SK-N-SH (cell line): ENCODE results near the gene CREBRF. TPM values are rescaled to one million over a fixed set of nuclear protein-coding genes. Genes with fewer than 3 reads are reported as not detected.
A peak's percentile ranks its signal among the peaks of the same experiment; 100 is the strongest.

Experiments used
- CTCF ChIA-PET: fragments of 300-600, 350-600 bp; formaldehyde crosslinking; extraction: SDS; loops from one replicate; lab custom pipeline; 2021; lab: Yijun Ruan, JAX
- POLR2A ChIA-PET: fragments of 350-600 bp; sonication (Branson Sonifier 250); formaldehyde crosslinking; extraction: SDS; loops from one replicate; lab custom pipeline; 2020; ENCODE audit warnings: antibody characterized with exemption, inconsistent platforms; lab: Yijun Ruan, JAX
- DNase-seq: peaks from one replicate; pipeline ENCODE4 v3.0.0; 2012
- H2AFZ ChIP-seq: fragments of 200-600 bp; sonication (generic); 2 replicates; pipeline ENCODE4 v1.8.1; 2016; ENCODE audit warnings: antibody characterized with exemption, mild to moderate bottlenecking, low read depth
- H3F3A ChIP-seq: fragments of 200-600 bp; sonication (generic); replicated peaks from 2 replicates; pipeline ENCODE3; 2016; ENCODE audit warnings: antibody characterized with exemption, mild to moderate bottlenecking; ENCODE audit not compliant: insufficient read depth
- H3K27ac ChIP-seq, 2 experiments: fragments of 200-500 bp in 1 of 2; fragments of 200-600 bp in 1 of 2; sonication (Bioruptor generic) in 1 of 2; sonication (generic), shearing (Covaris generic) in 1 of 2; 2 replicates each; pipeline versions ENCODE4 v1.5.1 to v1.6.1; 2014 to 2016; ENCODE audit warnings: low read depth in 2 of 2, inconsistent platforms in 1 of 2, low read length in 1 of 2, mild to moderate bottlenecking in 1 of 2, mixed read lengths in 1 of 2
- H3K27me3 ChIP-seq: fragments of 200-600 bp; sonication (generic), shearing (Covaris generic); 2 replicates; pipeline ENCODE4 v1.6.1; 2016; ENCODE audit warnings: mixed run types; ENCODE audit not compliant: insufficient read depth
- H3K36me3 ChIP-seq, 2 experiments: fragments of 200-500 bp in 1 of 2; fragments of 200-600 bp in 1 of 2; sonication (Bioruptor generic) in 1 of 2; sonication (generic) in 1 of 2; replicated peaks in 1 of 2; 2 replicates each; pipeline versions ENCODE3 to v1.5.1; 2014 to 2016; ENCODE audit warnings: low read length in 1 of 2, mild to moderate bottlenecking in 1 of 2; ENCODE audit not compliant: insufficient read depth in 2 of 2, control insufficient read depth in 1 of 2
- H3K4me1 ChIP-seq, 2 experiments: fragments of 200-500 bp in 1 of 2; fragments of 200-600 bp in 1 of 2; sonication (Bioruptor generic) in 1 of 2; sonication (generic), shearing (Covaris generic) in 1 of 2; 2 replicates each; pipeline versions ENCODE4 v1.5.1 to v1.6.1; 2014 to 2016; ENCODE audit warnings: low read depth in 1 of 2, low read length in 1 of 2, mixed run types in 1 of 2; ENCODE audit not compliant: insufficient read depth in 2 of 2, control insufficient read depth in 1 of 2
- H3K4me2 ChIP-seq: fragments of 200-600 bp; sonication (generic), shearing (Covaris generic); 2 replicates; pipeline ENCODE4 v1.6.1; 2017; ENCODE audit warnings: mixed run types
- H3K4me3 ChIP-seq, 2 experiments: fragments of 200-500 bp in 1 of 2; fragments of 200-600 bp in 1 of 2; sonication (Bioruptor generic) in 1 of 2; sonication (generic), shearing (Covaris generic) in 1 of 2; 2 replicates each; pipeline versions ENCODE4 v1.5.1 to v1.8.1; 2014 to 2016; ENCODE audit warnings: low read depth in 2 of 2, inconsistent platforms in 1 of 2, low read length in 1 of 2, mild to moderate bottlenecking in 1 of 2, mixed read lengths in 1 of 2, moderate library complexity in 1 of 2
- H3K79me2 ChIP-seq: fragments of 200-600 bp; sonication (generic); 2 replicates; pipeline ENCODE4 v1.8.1; 2017; ENCODE audit warnings: mild to moderate bottlenecking; ENCODE audit not compliant: insufficient read depth
- H3K9ac ChIP-seq: fragments of 200-600 bp; sonication (generic); 2 replicates; pipeline ENCODE4 v1.6.1; 2017; ENCODE audit warnings: mixed run types
- H3K9me2 ChIP-seq: fragments of 200-600 bp; sonication (generic); 2 replicates; pipeline ENCODE4 v1.6.1; 2017; ENCODE audit warnings: mixed run types
- H3K9me3 ChIP-seq: fragments of 200-600 bp; sonication (generic); 2 replicates; pipeline ENCODE4 v1.6.1; 2017; ENCODE audit warnings: mixed run types, mild to moderate bottlenecking, moderate library complexity
- H4K20me1 ChIP-seq: fragments of 200-600 bp; sonication (generic); 2 replicates; pipeline ENCODE4 v1.6.1; 2017; ENCODE audit warnings: mild to moderate bottlenecking, mixed run types; ENCODE audit not compliant: insufficient read depth
- ELF1 ChIP-seq: IDR thresholded peaks from 2 replicates; pipeline ENCODE4 v1.4.0; 2012
- EZH2phosphoT487 ChIP-seq: fragments of 200-600 bp; sonication (generic); IDR thresholded peaks from 2 replicates; pipeline ENCODE4 v1.6.1; 2017; ENCODE audit warnings: low read depth, mixed run types, mild to moderate bottlenecking, antibody characterized with exemption, moderate library complexity, borderline replicate concordance
- GABPA ChIP-seq: IDR thresholded peaks from 2 replicates; pipeline ENCODE4 v1.4.0; 2012; ENCODE audit warnings: low read depth, mild to moderate bottlenecking
- MXI1 ChIP-seq: IDR thresholded peaks from 2 replicates; pipeline ENCODE4 v1.6.1; 2012; ENCODE audit warnings: mild to moderate bottlenecking, low read depth, low read length, improper control_type of control experiment
- RFX5 ChIP-seq: IDR thresholded peaks from 2 replicates; pipeline ENCODE4 v1.6.1; 2012; ENCODE audit warnings: mild to moderate bottlenecking, improper control_type of control experiment, low read length
- RXRA ChIP-seq: IDR thresholded peaks from 2 replicates; pipeline ENCODE4 v1.4.0; 2012; ENCODE audit warnings: low read depth, mild to moderate bottlenecking, borderline replicate concordance
- TEAD4 ChIP-seq: IDR thresholded peaks from 2 replicates; pipeline ENCODE4 v1.4.0; 2012; ENCODE audit warnings: mild to moderate bottlenecking, borderline replicate concordance; ENCODE audit not compliant: insufficient read depth
- YY1 ChIP-seq: IDR thresholded peaks from 2 replicates; pipeline ENCODE4 v1.4.0; 2012; ENCODE audit warnings: low read depth, mild to moderate bottlenecking
- WGBS: methylation state at CpG from one replicate; pipeline ENCODE4 v1.1.6; 2017; ENCODE audit warnings: low lambda C conversion rate; 5-methylcytosine and 5-hydroxymethylcytosine counted together
- polyA plus RNA-seq, 3 experiments: library from polyadenylated mRNA; depleted of rRNA; stranded (reverse); fragments of >200 nt; gene quantifications; 2 replicates each; pipeline ENCODE4 v1.2.3, GENCODE V29; 2012
- TF ChIP-seq, protein P1 (sequence below): IDR thresholded peaks from 2 replicates; pipeline ENCODE4 v1.4.0; 2012; ENCODE audit warnings: low read depth
- TF ChIP-seq, protein P2 (sequence below): fragments of 150-350 bp; IDR thresholded peaks from 2 replicates; pipeline ENCODE4 v1.6.1; 2017; ENCODE audit warnings: antibody characterized with exemption, low read length, low read depth, borderline replicate concordance
- TF ChIP-seq, protein P3 (sequence below): IDR thresholded peaks from 2 replicates; pipeline ENCODE4 v1.4.0; 2012; ENCODE audit warnings: low read depth, borderline replicate concordance
- TF ChIP-seq, protein P4 (sequence below): fragments of 150-350 bp; IDR thresholded peaks from 2 replicates; pipeline ENCODE4 v1.6.1; 2016; ENCODE audit warnings: mild to moderate bottlenecking, low read depth, low read length

The CREBRF gene
- polyA plus RNA-seq, 1 of the 3 experiments (the other 2 are of a cell fraction), result 2.4 TPM

DNA sequence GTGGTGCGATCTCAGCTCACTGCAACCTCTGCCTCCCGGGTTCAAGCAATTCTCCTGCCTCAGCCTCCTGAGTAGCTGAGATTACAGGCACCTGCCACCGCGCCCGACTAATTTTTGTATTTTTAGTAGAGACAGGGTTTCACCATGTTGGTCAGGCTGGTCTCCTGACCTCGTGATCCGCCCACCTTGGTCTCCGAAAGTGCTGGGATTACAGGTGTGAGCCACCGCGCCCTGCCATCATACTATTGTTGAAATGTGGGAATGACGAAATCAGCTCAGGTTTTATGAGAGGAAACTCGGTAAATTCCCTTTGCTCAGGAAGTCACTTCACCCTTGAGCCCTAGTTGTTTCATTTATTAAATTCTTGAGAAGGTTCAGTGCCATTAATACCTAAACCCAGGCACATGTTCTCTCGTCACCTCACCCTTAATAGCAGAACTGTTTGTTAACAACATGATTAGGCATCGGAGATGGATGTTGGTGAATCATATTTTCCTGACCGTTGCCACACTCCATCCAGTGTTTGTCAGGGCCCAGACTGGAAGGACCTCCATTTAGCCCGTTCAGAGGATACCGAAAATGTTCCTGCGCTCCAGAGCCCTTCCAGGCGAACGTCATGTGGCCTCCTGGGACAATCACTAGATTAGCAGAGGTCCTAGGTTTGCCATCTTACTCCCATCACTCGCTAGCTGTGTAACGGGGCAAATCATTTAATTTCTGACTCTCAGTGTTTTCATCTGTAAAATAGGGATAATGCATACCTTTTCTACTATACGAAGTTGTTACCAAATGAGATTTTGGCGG, 20.0 kb upstream of the CREBRF start:
- 94% methylated on average over 23 of the region's 24 CpGs for WGBS
- peaks cover 15% of the 10 kb centered on the region for H3F3A ChIP-seq
- no peak for DNase-seq
- no peaks in the 10 kb centered on the region for H3K9me2 ChIP-seq
- H3K79me2 ChIP-seq, result peaks cover 27% of the 10 kb centered on the region
- H2AFZ ChIP-seq, result no peak overlapping the region
- no peaks in the 10 kb centered on the region; the same call in 1 of the 2 replicates for H3K9me3 ChIP-seq
- CTCF ChIA-PET, result interaction anchor here (1.0 kb wide), 1 partner anchor 11 kb away, joined by 3 read pairs; no protein-coding TSS in a partner anchor
- no peaks in the 10 kb centered on the region for H3K27me3 ChIP-seq
- peaks cover 3 to 4% of the 10 kb centered on the region in 2 experiments for H3K36me3 ChIP-seq
- peak overlapping the region in 1 of 2 experiments; percentile 60; a peak in 1 of 4 replicates for H3K27ac ChIP-seq
- peaks cover 0 to 8% of the 10 kb centered on the region in 2 experiments; a peak in 1 of 4 replicates for H3K4me1 ChIP-seq
- TF ChIP-seq, protein P1, sequence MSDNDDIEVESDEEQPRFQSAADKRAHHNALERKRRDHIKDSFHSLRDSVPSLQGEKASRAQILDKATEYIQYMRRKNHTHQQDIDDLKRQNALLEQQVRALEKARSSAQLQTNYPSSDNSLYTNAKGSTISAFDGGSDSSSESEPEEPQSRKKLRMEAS, result no peak
- TF ChIP-seq, protein P2, sequence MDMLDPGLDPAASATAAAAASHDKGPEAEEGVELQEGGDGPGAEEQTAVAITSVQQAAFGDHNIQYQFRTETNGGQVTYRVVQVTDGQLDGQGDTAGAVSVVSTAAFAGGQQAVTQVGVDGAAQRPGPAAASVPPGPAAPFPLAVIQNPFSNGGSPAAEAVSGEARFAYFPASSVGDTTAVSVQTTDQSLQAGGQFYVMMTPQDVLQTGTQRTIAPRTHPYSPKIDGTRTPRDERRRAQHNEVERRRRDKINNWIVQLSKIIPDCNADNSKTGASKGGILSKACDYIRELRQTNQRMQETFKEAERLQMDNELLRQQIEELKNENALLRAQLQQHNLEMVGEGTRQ, result no peak
- TF ChIP-seq RFX5, result no peak
- TF ChIP-seq, protein P3, sequence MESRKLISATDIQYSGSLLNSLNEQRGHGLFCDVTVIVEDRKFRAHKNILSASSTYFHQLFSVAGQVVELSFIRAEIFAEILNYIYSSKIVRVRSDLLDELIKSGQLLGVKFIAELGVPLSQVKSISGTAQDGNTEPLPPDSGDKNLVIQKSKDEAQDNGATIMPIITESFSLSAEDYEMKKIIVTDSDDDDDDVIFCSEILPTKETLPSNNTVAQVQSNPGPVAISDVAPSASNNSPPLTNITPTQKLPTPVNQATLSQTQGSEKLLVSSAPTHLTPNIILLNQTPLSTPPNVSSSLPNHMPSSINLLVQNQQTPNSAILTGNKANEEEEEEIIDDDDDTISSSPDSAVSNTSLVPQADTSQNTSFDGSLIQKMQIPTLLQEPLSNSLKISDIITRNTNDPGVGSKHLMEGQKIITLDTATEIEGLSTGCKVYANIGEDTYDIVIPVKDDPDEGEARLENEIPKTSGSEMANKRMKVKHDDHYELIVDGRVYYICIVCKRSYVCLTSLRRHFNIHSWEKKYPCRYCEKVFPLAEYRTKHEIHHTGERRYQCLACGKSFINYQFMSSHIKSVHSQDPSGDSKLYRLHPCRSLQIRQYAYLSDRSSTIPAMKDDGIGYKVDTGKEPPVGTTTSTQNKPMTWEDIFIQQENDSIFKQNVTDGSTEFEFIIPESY, result no peak
- no peak for TF ChIP-seq ELF1
- no peak for TF ChIP-seq MXI1
- TF ChIP-seq, protein P4, sequence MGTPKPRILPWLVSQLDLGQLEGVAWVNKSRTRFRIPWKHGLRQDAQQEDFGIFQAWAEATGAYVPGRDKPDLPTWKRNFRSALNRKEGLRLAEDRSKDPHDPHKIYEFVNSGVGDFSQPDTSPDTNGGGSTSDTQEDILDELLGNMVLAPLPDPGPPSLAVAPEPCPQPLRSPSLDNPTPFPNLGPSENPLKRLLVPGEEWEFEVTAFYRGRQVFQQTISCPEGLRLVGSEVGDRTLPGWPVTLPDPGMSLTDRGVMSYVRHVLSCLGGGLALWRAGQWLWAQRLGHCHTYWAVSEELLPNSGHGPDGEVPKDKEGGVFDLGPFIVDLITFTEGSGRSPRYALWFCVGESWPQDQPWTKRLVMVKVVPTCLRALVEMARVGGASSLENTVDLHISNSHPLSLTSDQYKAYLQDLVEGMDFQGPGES, result no peak
- no peak for TF ChIP-seq RXRA
- no peak for TF ChIP-seq GABPA
- POLR2A ChIA-PET, result no interaction called here
- H3K4me3 ChIP-seq, result no peak overlapping the region
- peaks cover 3% of the 10 kb centered on the region; the same call in 1 of the 2 replicates for H4K20me1 ChIP-seq
- no peak overlapping the region for H3K9ac ChIP-seq
- H3K4me2 ChIP-seq, result peak overlapping the region; percentile 36

DNA sequence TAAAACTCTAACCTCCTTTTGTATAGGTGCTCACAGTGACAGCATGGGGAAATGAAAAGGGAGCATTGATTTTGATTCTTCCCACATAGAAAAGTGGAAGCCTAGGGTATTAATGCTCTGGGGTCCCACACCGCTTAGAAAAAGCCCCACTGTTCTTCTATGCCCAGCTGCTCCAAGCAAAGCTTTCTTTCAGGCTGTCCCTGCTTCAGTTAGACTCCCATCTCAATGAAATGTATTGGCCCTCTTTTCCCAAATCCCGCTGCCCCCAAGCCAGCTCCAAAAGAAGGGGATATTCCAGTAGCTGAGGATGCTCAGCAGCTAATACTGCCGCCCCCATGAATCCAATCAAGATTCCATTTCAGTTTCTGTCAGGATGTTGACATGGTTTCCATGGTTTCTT, 17.0 kb upstream of the CREBRF start:
- Histone ChIP-seq H3K27ac (no peak overlapping the region), H3K4me2 (no peak overlapping the region), H3K9ac (no peak overlapping the region), H3F3A (peaks cover 14% of the 10 kb centered on the region), H3K9me2 (no peaks in the 10 kb centered on the region), H3K9me3 (no peaks in the 10 kb centered on the region; the same call in 1 of the 2 replicates), H3K79me2 (peaks cover 9% of the 10 kb centered on the region; the same call in 1 of the 2 replicates), H3K36me3 (peaks cover 3 to 4% of the 10 kb centered on the region in 2 experiments), H2AFZ (no peak overlapping the region), H3K27me3 (no peaks in the 10 kb centered on the region), H3K4me1 (peaks cover 0 to 8% of the 10 kb centered on the region in 2 experiments; a peak in 1 of 4 replicates), H4K20me1 (no peaks in the 10 kb centered on the region), H3K4me3 (no peak overlapping the region)
- no peak for TF ChIP-seq RXRA
- TF ChIP-seq YY1, result no peak
- no peak for TF ChIP-seq EZH2phosphoT487
- TF ChIP-seq TEAD4, result no peak
- CTCF ChIA-PET, result interaction anchor here (0.7 kb wide), 2 partner anchors 674 to 851 kb away, joined by 3 read pairs; no protein-coding TSS in a partner anchor
- WGBS, result 94% methylated on average over 3 of the region's 3 CpGs
- POLR2A ChIA-PET, result no interaction called here
- DNase-seq, result no peak
